Smooth muscle cell of the coronary artery (primary cell): ENCODE results near the gene DLL3. TPM values are rescaled to one million over a fixed set of nuclear protein-coding genes. Genes with fewer than 3 reads are reported as not detected.

ENCODE experiments used
- total RNA-seq: library from RNA; depleted of rRNA; stranded (reverse); fragments of >200 nt; gene quantifications from 2 replicates; pipeline ENCODE4 v1.2.3, GENCODE V29; 2014; ENCODE audit warnings: low replicate concordance

Gene DLL3, protein sequence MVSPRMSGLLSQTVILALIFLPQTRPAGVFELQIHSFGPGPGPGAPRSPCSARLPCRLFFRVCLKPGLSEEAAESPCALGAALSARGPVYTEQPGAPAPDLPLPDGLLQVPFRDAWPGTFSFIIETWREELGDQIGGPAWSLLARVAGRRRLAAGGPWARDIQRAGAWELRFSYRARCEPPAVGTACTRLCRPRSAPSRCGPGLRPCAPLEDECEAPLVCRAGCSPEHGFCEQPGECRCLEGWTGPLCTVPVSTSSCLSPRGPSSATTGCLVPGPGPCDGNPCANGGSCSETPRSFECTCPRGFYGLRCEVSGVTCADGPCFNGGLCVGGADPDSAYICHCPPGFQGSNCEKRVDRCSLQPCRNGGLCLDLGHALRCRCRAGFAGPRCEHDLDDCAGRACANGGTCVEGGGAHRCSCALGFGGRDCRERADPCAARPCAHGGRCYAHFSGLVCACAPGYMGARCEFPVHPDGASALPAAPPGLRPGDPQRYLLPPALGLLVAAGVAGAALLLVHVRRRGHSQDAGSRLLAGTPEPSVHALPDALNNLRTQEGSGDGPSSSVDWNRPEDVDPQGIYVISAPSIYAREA
- 0.08 TPM in 1 of 2 replicates, not detected in the other for total RNA-seq

DNA sequence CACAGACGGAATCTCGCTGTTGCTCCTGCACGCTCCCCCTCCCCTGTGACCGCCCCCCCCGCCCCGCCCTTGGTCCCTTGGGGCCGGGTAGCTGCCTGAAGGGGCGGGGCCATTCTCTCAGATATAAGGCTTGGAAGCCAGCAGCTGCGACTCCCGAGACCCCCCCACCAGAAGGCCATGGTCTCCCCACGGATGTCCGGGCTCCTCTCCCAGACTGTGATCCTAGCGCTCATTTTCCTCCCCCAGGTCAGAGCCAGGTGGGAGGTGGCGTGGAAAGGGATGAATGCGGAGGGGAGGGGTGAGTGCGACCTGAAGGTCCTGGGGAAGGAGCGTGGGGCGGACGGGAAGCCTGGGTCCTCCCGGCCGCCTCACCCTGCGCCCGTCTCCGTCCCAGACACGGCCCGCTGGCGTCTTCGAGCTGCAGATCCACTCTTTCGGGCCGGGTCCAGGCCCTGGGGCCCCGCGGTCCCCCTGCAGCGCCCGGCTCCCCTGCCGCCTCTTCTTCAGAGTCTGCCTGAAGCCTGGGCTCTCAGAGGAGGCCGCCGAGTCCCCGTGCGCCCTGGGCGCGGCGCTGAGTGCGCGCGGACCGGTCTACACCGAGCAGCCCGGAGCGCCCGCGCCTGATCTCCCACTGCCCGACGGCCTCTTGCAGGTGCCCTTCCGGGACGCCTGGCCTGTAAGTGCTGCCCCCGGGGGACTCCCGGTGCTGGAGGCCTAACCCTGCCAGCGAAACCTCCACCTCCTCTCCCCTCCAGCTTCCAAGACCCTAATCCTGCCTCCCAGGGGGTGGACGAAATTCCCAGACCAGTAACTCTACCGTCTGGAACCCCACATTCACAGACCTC lies at the start of gene DLL3:
DLL3 (plus strand) TSS at position 150 of the 845 bp plus-strand sequence; CDS start at position 178, 28 bp downstream.

DNA sequence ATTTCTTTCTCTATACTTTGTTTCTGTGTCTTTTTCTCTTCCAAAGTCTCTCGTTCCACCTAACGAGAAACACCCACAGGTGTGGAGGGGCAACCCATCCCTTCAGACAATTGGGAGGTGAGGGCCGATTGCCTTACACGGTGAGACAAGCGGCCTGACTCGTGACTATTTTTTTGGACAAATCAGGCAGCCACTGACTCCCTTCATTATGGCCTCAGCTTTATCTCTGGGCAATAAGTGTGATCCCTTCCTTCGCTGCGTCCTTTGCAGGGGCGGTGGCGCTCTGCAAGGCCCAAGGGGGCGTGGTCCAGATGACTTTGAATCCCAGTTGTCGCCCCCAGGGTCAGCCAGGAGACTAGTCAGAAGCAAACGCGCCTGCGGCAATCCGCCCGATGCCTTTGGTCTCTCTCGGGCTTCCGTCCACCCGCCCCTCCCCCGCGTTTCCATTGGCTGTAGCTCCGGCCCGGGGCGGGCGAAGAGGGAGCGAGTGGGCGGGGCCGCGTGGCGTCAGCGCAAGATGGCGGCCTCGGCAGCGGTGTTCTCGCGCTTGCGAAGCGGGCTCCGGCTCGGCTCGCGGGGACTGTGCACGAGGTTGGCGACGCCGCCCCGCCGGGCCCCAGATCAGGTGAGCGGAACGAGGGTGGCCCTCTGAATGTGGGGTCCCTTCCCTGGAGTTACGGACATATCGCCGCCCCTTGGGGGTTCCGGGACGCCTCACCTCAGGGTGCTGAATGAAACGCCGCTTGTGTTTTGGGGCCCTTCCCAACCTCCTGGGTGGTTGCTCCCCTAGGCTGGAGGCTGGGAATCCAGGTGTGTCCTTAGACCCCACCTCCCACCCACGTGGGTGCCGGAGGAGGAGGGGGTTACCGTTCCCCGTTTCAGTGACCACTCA lies 18.2 kb upstream of the DLL3 start, which contains the start of gene TIMM50:
TIMM50 (plus strand) TSS at position 502 of the 892 bp plus-strand sequence; CDS start at position 518, 16 bp downstream.

DNA sequence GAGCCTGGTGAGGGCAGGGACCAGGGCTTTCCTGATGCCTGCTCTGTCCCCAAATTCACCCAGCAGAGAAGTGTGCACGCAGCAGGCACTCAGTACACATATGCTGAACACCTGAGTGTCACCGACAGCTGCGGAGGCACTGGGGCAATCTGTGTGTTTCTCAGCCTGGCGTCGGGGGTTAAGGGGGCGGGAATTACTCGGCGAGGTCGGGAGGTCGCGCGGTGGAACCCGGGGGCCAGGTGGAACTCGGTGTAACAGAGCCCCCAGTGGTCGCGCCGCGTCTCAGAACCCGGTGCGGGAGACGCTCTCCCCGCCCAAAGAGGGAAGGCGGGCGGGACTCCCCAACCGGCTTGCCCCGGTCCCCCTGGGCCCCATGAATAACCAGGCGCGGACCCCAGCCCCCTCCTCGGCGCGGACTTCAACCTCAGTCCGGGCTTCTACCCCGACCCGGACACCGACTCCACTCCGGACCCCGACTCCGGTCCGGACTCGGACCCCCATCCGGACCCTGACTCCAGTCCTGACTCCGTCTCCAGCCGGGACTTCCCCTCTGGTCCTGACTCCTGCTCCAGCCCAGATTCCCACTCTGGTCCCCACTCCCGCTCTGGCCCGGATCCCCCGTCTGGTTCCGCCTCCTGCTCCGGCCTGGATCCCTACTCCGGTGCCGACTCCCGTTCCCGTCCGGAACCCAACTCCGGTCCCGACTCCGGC lies 16.2 kb downstream of the DLL3 start, which contains the start of gene SELENOV:
SELENOV (plus strand) TSS at position 300 of the 711 bp plus-strand sequence; CDS start at position 374, 74 bp downstream.

DNA sequence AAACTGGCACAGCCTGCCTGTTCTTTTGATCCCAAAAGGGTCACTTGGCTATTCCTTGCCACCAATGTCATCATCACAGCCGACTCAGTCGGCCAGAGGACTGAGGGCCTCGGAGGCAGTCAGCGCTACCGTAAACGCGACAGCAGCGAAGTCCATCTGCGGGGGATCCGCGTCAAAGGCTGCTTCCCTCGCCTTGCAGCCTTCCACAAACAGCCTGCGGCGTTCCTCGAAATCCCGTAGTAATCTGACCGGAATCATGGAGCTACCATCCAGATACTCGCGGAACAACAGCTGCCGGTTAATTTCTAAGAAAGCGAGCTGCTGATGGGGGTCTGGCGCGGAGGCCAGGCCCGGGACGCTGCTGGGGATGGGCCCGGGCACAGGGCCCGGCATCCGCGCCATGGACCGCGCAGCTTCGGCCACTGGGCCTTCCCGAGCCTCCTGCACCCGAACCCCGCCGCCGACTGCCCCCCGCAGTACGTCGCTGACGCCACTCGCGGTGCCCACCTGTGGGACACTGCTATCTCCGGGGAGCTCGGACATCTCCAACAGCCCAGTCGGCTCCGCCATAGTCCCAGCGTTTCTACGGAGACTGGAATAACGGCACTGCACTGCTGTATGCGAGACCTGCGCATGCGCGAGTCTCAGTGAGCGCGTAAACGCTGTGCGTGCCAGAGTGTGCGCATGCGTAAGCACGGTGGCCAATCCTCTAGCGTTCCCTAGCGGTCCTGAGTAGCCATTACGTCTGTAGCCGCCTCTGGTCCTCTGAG lies 33.7 kb downstream of the DLL3 start, which contains the start of gene EID2B:
EID2B (minus strand) TSS at position 620 of the 770 bp plus-strand sequence; CDS start at position 570, 50 bp downstream.

DNA sequence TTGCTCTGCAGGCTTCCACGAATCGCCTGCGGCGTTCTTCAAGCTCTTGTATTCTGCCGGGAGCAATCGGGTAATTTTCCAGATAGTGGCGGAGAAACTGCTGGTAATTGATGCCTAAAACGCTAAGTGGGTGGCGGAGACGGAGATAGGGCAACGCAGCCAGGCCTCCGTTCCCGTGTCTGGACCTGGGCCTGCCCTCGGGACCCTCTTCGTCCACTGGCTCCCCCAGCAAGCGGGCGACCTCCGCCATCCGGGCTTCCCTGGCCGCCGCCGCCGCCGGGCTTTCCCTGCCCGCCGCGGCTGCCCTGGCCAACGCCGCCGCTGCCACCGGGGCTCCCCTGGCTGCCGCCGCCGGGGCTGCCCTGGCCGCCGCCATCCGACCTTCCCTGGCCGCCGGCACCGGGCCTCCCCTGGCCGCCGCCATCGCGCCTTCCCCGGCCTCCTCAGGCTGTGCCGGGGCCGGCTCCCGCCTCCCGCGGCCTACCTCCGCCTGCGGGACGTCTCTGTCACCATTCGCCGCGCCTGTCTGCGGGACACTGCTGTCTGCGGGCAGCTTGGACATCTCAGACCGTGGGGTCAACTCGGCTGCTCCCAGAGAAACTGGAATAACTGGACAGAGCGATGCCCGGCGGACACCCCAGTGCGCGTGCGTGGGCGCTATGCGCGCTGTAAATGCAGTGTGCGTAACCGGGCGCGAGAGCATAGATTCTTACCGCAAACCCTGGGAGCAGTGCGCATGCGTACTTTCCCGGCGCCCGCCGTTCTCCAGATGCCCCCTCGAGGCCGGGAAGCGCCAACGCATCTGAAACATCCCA lies 41.0 kb downstream of the DLL3 start, which contains the start of gene EID2:
EID2 (minus strand) TSS at position 644 of the 815 bp plus-strand sequence; CDS start at position 562, 82 bp downstream.

Other genes starting within 250 kb of the DLL3 start
- gene IFNL2, start 230.6 kb upstream of the DLL3 start, total RNA-seq = not detected in 2 replicates
- not detected in 2 replicates for gene IFNL1, start 202.5 kb upstream of the DLL3 start, total RNA-seq
- gene LRFN1, start 178.1 kb upstream of the DLL3 start, total RNA-seq = 0.08 and 0.12 TPM in 2 replicates
- 0.60 and 0.70 TPM in 2 replicates for gene GMFG, start 162.9 kb upstream of the DLL3 start, total RNA-seq
- 22.5 and 38.7 TPM in 2 replicates for gene SAMD4B, start 156.5 kb upstream of the DLL3 start, total RNA-seq
- 40.4 and 86.8 TPM in 2 replicates for gene PAF1, start 107.8 kb upstream of the DLL3 start, total RNA-seq
- 9.4 and 11.0 TPM in 2 replicates for gene MED29, start 107.6 kb upstream of the DLL3 start, total RNA-seq
- 0.60 and 3.7 TPM in 2 replicates for gene ZFP36, start 92.1 kb upstream of the DLL3 start, total RNA-seq
- 5.1 and 20.7 TPM in 2 replicates for gene PLEKHG2, start 86.3 kb upstream of the DLL3 start, total RNA-seq
- 185 and 379 TPM in 2 replicates for gene RPS16, start 63.0 kb upstream of the DLL3 start, total RNA-seq
- gene SUPT5H, start 53.4 kb upstream of the DLL3 start, total RNA-seq = 56.4 and 138 TPM in 2 replicates
- gene TIMM50, start 18.1 kb upstream of the DLL3 start, total RNA-seq = 46.9 and 63.3 TPM in 2 replicates
- gene SELENOV, start 16.2 kb downstream of the DLL3 start, total RNA-seq = not detected in 2 replicates
- gene EID2B, start 33.9 kb downstream of the DLL3 start, total RNA-seq = 2.0 and 2.9 TPM in 2 replicates
- 3.3 and 13.4 TPM in 2 replicates for gene EID2, start 41.2 kb downstream of the DLL3 start, total RNA-seq
- gene LGALS13, start 103.6 kb downstream of the DLL3 start, total RNA-seq = not detected in 2 replicates
- gene LGALS16, start 157.0 kb downstream of the DLL3 start, total RNA-seq = not detected in 2 replicates
- 0.08 TPM in 1 of 2 replicates, not detected in the other for gene LGALS14, start 205.5 kb downstream of the DLL3 start, total RNA-seq
- gene CLC, start 239.1 kb downstream of the DLL3 start, total RNA-seq = not detected in 2 replicates